Gastroesophageal sphincter (tissue), 4 donors: ENCODE data around the gene APEH. TPM values are rescaled to one million over a fixed set of nuclear protein-coding genes. Genes with fewer than 3 reads are reported as not detected.

Experiments used
- ATAC-seq: fragments of 150-250 bp; one replicate; pipeline ENCODE4 v1.9.1; 2016; ENCODE audit warnings: mild to moderate bottlenecking, moderate library complexity
- H3K27ac ChIP-seq, 4 donors: fragments of 200-600 bp; sonication (generic) in 3 of 4; 1 replicate in 3 of 4; 2 replicates in 1 of 4; pipeline ENCODE4 v1.5.1; 2016 to 2019
- H3K27me3 ChIP-seq: fragments of 200-600 bp; sonication (generic); one replicate; pipeline ENCODE4 v1.5.1; 2019
- H3K36me3 ChIP-seq, 2 donors: fragments of 200-600 bp; sonication (generic); one replicate each; pipeline ENCODE4 v1.5.1; 2019; ENCODE audit warnings: control low read depth in 1 of 2
- H3K4me1 ChIP-seq, 3 donors: fragments of 200-600 bp; sonication (generic); 1 replicate in 2 of 3; 2 replicates in 1 of 3; pipeline ENCODE4 v1.5.1; 2016 to 2019; ENCODE audit warnings: control low read depth in 2 of 3
- H3K4me3 ChIP-seq, 2 donors: fragments of 200-600 bp; sonication (generic); one replicate each; pipeline ENCODE4 v1.5.1; 2019; ENCODE audit warnings: mild to moderate bottlenecking in 1 of 2, moderate library complexity in 1 of 2
- H3K9me3 ChIP-seq, 3 donors: fragments of 200-600 bp; sonication (generic); one replicate each; pipeline ENCODE4 v1.5.1; 2017 to 2019; ENCODE audit warnings: control low read depth in 2 of 3
- EP300 ChIP-seq: sonication (generic); formaldehyde crosslinking; IDR thresholded peaks from one replicate; pipeline ENCODE4 v1.6.1; 2017; ENCODE audit warnings: antibody characterized with exemption, mild to moderate bottlenecking
- POLR2A ChIP-seq, 2 donors: fragments of 450-650 bp; IDR thresholded peaks; one replicate each; pipeline ENCODE4 v1.6.1; 2017; ENCODE audit warnings: antibody characterized with exemption in 2 of 2, mild to moderate bottlenecking in 2 of 2, moderate library complexity in 1 of 2
- POLR2AphosphoS5 ChIP-seq: sonication (generic); formaldehyde crosslinking; IDR thresholded peaks from one replicate; pipeline ENCODE4 v1.6.1; 2017; ENCODE audit warnings: antibody characterized with exemption
- WGBS, 2 donors: methylation state at CpG; one replicate each; pipeline ENCODE4 v1.1.5; 2018; ENCODE audit warnings: low coverage in 1 of 2; 5-methylcytosine and 5-hydroxymethylcytosine counted together
- total RNA-seq, 4 donors: library from RNA; depleted of rRNA; stranded (reverse); fragments of >200 nt; gene quantifications; one replicate each; pipeline ENCODE4 v1.1.0, GENCODE V29; 2016
- TF ChIP-seq, protein P1 (sequence below), 4 experiments: fragments of 200-600 bp in 2 of 4; fragments of 450-650 bp in 2 of 4; sonication (generic) in 1 of 4; IDR thresholded peaks; one replicate each; pipeline ENCODE4 v1.5.1; 2017 to 2019; ENCODE audit warnings: antibody characterized with exemption in 4 of 4, mild to moderate bottlenecking in 2 of 4, moderate library complexity in 2 of 4

The APEH gene
- total RNA-seq, 4 donors from 2014 or later: 61.4 to 80.2 (median 71.5) TPM

DNA sequence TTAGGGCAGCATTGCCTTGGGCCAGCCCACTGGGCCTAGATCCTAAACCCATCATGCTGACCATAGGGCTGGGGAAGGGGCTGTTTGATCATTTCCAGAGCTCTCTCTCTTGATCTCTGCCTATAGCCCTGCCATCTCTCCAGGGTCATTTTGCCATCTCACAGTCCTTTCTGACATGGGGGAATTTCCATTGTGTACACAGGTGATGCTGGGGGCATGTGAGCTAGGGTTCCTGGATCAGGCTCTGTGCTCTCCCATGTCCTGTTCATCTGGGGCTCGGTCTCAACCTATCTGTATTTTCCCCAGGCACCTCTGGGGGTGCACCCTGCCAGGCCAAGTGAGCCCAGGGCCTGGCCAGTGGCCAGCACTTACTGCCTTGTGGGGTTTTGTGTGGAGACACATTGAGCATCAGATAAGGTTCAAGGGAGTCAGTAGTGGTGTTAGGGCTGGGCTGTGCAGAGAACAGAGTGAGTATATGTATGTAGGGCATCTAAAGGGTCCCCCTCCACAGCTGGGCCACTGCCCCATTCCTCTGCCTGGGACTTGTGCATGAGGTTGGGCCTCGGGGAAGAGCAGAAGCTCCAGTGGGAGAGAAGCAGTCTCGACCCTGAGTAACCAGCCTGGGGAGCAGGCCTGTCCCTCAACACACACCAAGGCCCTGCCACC lies 25.7 kb upstream of the APEH start:
- TF ChIP-seq EP300 (no peak), POLR2AphosphoS5 (no peak), POLR2A (IDR thresholded peaks at IDR 0.05) (no peak)
- TF ChIP-seq, protein P1, sequence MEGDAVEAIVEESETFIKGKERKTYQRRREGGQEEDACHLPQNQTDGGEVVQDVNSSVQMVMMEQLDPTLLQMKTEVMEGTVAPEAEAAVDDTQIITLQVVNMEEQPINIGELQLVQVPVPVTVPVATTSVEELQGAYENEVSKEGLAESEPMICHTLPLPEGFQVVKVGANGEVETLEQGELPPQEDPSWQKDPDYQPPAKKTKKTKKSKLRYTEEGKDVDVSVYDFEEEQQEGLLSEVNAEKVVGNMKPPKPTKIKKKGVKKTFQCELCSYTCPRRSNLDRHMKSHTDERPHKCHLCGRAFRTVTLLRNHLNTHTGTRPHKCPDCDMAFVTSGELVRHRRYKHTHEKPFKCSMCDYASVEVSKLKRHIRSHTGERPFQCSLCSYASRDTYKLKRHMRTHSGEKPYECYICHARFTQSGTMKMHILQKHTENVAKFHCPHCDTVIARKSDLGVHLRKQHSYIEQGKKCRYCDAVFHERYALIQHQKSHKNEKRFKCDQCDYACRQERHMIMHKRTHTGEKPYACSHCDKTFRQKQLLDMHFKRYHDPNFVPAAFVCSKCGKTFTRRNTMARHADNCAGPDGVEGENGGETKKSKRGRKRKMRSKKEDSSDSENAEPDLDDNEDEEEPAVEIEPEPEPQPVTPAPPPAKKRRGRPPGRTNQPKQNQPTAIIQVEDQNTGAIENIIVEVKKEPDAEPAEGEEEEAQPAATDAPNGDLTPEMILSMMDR (IDR thresholded peaks at IDR 0.05): no peak
- WGBS, 2 donors: 80% methylated on average over 2 of the region's 3 CpGs; no CpG with 5 or more reads in 1 of the 2 donors

DNA sequence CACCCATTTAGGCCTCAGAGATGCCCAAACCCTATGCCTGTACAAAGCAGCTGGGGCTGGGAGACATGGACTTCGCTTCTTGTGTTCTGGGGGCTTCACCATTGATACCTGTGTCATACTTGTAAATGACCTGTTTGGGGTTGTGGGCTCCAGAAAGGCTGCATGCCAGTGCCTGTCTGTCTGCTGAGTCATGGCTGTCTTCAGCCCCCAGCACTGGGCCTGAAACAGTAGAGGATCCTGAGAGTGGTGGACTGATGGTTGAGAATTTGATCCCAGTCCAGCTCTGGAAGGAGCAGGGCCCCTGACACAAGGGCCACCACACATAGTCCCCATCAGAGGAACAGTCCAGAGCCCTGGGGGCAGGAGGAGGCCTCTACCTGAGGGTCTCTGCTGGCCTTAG lies 24.6 kb upstream of the APEH start:
- Histone ChIP-seq H3K4me3 (no peak overlapping the region), H3K9me3 (no peaks in the 10 kb centered on the region), H3K27me3 (no peaks in the 10 kb centered on the region), H3K27ac (no peak overlapping the region), H3K4me1 (no peaks in the 10 kb centered on the region), H3K36me3 (no peaks in the 10 kb centered on the region)
- ATAC-seq: no peak
- TF ChIP-seq POLR2A (IDR thresholded peaks at IDR 0.05) (no peak), EP300 (no peak), POLR2AphosphoS5 (no peak)
- TF ChIP-seq, protein P1 (IDR thresholded peaks at IDR 0.05): no peak
- 100% methylated on average over 1 of the region's 1 CpG; no CpG with 5 or more reads in 1 of the 2 donors for WGBS, 2 donors

More for the DNA sequence above, 25.7 kb upstream of the APEH start:
- Histone ChIP-seq H3K27me3 (no peaks in the 10 kb centered on the region), H3K4me3 (no peak overlapping the region), H3K36me3 (no peaks in the 10 kb centered on the region), H3K27ac (no peak overlapping the region), H3K4me1 (no peaks in the 10 kb centered on the region), H3K9me3 (no peaks in the 10 kb centered on the region)
- ATAC-seq: no peak

DNA sequence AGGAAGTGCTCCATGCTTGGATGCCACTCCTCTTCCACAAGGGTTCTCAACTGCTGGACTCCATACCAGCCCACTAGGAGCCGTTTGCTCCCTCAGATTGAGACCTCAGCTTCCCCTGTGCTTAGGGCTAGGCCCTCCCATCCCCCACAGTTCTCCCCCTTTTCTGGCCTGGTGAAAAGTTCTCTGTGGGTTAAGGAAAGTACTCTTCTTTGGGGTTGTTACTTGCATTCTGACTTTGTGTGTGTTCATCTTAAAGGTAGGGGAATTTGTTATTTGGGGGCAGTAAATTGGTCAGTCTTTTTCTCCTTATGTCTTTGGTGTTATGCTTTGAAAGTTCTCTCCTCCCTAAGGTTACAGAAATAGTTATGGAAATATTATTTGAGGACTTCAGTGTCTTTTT lies 24.0 kb upstream of the APEH start:
- H3K27ac ChIP-seq: no peak overlapping the region
- no peak overlapping the region for H3K4me3 ChIP-seq
- WGBS, 2 donors: no CpG with 5 or more reads among the region's 1 CpG
- H3K9me3 ChIP-seq: no peaks in the 10 kb centered on the region
- H3K4me1 ChIP-seq: no peaks in the 10 kb centered on the region
- TF ChIP-seq, protein P1 (IDR thresholded peaks at IDR 0.05): no peak
- TF ChIP-seq POLR2A (IDR thresholded peaks at IDR 0.05): no peak
- H3K27me3 ChIP-seq: peaks cover under 1% of the 10 kb centered on the region
- H3K36me3 ChIP-seq: no peaks in the 10 kb centered on the region
- no peak for ATAC-seq

DNA sequence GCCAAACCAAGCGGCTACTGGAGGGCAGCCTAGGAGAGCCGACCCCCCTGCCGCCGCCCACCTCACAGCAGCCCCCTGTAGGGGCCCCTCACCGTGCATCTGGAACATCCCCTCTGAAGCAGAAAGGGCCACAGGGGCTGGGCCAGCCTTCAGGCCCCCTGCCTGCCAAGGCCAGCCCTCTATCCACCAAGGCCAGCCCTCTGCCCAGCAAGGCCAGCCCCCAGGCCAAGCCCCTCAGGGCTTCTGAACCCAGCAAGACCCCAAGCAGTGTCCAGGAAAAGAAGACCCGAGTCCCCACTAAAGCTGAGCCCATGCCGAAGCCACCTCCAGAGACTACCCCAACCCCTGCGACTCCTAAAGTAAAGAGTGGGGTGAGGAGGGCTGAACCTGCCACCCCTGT lies 23.5 kb upstream of the APEH start:
- WGBS, 2 donors: no CpG with 5 or more reads among the region's 8 CpGs
- Histone ChIP-seq H3K4me1 (no peaks in the 10 kb centered on the region), H3K27me3 (peaks cover 5% of the 10 kb centered on the region), H3K9me3 (no peaks in the 10 kb centered on the region), H3K36me3 (no peaks in the 10 kb centered on the region), H3K27ac (no peak overlapping the region), H3K4me3 (no peak overlapping the region)
- ATAC-seq: no peak
- TF ChIP-seq EP300 (no peak), POLR2AphosphoS5 (no peak), POLR2A (IDR thresholded peaks at IDR 0.05) (no peak)
- TF ChIP-seq, protein P1 (IDR thresholded peaks at IDR 0.05): no peak

DNA sequence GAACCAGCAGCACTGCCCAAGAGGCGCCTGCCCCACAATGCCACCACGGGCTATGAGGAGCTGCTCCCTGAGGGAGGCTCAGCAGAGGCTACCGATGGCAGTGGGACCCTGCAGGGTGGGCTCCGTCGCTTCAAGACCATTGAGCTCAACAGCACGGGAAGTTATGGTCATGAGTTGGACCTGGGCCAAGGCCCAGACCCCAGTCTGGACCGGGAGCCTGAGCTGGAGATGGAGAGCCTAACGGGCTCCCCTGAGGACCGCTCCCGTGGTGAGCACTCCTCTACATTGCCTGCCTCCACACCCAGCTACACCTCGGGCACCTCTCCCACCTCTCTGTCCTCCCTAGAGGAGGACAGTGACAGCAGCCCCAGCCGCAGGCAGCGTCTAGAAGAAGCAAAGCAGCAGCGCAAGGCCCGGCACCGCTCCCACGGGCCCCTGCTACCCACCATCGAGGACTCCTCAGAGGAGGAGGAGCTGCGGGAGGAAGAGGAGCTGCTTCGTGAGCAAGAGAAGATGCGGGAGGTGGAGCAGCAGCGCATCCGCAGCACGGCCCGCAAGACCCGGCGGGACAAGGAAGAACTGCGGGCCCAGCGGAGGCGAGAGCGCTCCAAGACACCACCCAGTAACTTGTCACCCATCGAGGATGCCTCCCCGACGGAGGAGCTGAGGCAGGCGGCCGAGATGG lies 21.8 kb upstream of the APEH start:
- WGBS, 2 donors: 91% methylated on average over 5 of the region's 36 CpGs; no CpG with 5 or more reads in 1 of the 2 donors
- H3K27ac ChIP-seq: no peak overlapping the region
- H3K9me3 ChIP-seq: no peaks in the 10 kb centered on the region
- H3K4me1 ChIP-seq: peaks cover 0 to 5% (median 0%) of the 10 kb centered on the region in 3 donors
- no peaks in the 10 kb centered on the region for H3K36me3 ChIP-seq
- TF ChIP-seq, protein P1 (IDR thresholded peaks at IDR 0.05): no peak
- TF ChIP-seq POLR2A (IDR thresholded peaks at IDR 0.05): no peak
- TF ChIP-seq EP300: no peak
- TF ChIP-seq POLR2AphosphoS5: no peak
- ATAC-seq: no peak
- no peak overlapping the region for H3K4me3 ChIP-seq
- peaks cover 15% of the 10 kb centered on the region for H3K27me3 ChIP-seq
